Natural killer cell (primary cell): Measurements from ENCODE around the gene IPO4. TPM values are rescaled to one million over a fixed set of nuclear protein-coding genes. Genes with fewer than 3 reads are reported as not detected.
A peak's percentile ranks its signal among the peaks of the same experiment; 100 is the strongest.

Experiments used
- ATAC-seq, 3 donors: fragments of 150-1000 bp in 2 of 3; fragments of 200-7000 bp in 1 of 3; cut with Tn5 transposase; 1 replicate in 1 of 3; 2 replicates in 2 of 3; pipeline ENCODE4 v1.10.0; 2021; ENCODE audit warnings: mild to moderate bottlenecking in 2 of 3, moderate library complexity in 2 of 3
- DNase-seq, 2 donors: peaks; one replicate each; pipeline versions ENCODE4 v3.0.0 to v3.0.0-alpha.2; 2013 to 2021; ENCODE audit warnings: mixed read lengths in 1 of 2
- H3K27ac ChIP-seq: one replicate; pipeline ENCODE4 v1.5.1; 2013; ENCODE audit warnings: mild to moderate bottlenecking, low read length
- H3K27me3 ChIP-seq: one replicate; pipeline ENCODE4 v1.6.1; 2013; ENCODE audit warnings: low read length; ENCODE audit not compliant: control insufficient read depth, insufficient read depth
- H3K36me3 ChIP-seq: one replicate; pipeline ENCODE4 v1.6.1; 2013; ENCODE audit warnings: low read length; ENCODE audit not compliant: control insufficient read depth, insufficient read depth
- H3K4me1 ChIP-seq: one replicate; pipeline ENCODE4 v1.6.1; 2013; ENCODE audit warnings: low read length; ENCODE audit not compliant: control insufficient read depth, insufficient read depth
- H3K4me3 ChIP-seq: one replicate; pipeline ENCODE4 v1.5.1; 2013; ENCODE audit warnings: low read length
- H3K9me3 ChIP-seq: one replicate; pipeline ENCODE4 v1.6.1; 2013; ENCODE audit warnings: low read length; ENCODE audit not compliant: control insufficient read depth, insufficient read depth
- H3K27ac Mint-ChIP-seq, 2 donors: one replicate each; pipeline ENCODE4 v1.8.0; 2022; ENCODE audit warnings: mild to moderate bottlenecking in 2 of 2, mixed read lengths in 2 of 2, moderate library complexity in 1 of 2
- H3K27me3 Mint-ChIP-seq, 2 donors: one replicate each; pipeline ENCODE4 v1.8.0; 2022; ENCODE audit warnings: low read depth in 2 of 2, mixed read lengths in 2 of 2
- H3K36me3 Mint-ChIP-seq: one replicate; pipeline ENCODE4 v1.8.0; 2022; ENCODE audit warnings: mixed read lengths
- H3K4me1 Mint-ChIP-seq, 2 donors: one replicate each; pipeline ENCODE4 v1.8.0; 2022; ENCODE audit warnings: mixed read lengths in 2 of 2
- H3K4me3 Mint-ChIP-seq: one replicate; pipeline ENCODE4 v1.8.0; 2022; ENCODE audit warnings: mild to moderate bottlenecking, moderate library complexity, mixed read lengths
- H3K9me3 Mint-ChIP-seq, 2 donors: one replicate each; pipeline ENCODE4 v1.8.0; 2022; ENCODE audit warnings: mixed read lengths in 2 of 2
- WGBS: methylation state at CpG from one replicate; pipeline ENCODE4 v1.1.7; 2013; ENCODE audit warnings: missing lambda C conversion rate; ENCODE audit not compliant: insufficient coverage; 5-methylcytosine and 5-hydroxymethylcytosine counted together
- intact Hi-C: fragments of 100-400 bp; cut with micrococcal nuclease; formaldehyde crosslinking; loops from one replicate; pipeline ENCODE4 v1.14.2; 2022
- total RNA-seq, 4 donors: library from RNA; stranded (reverse); fragments of 120-200 nt in 1 of 4; gene quantifications; one replicate each; pipeline versions ENCODE4 v1.2.3 to v1.2.4, GENCODE V29; 2013 to 2022
- TF ChIP-seq, protein P1 (sequence below): fragments of 200-600 bp; IDR thresholded peaks from one replicate; pipeline ENCODE4 v1.8.0; 2022; ENCODE audit warnings: antibody characterized with exemption

The IPO4 gene
- total RNA-seq, 3 donors from 2014 or later (not counting 1 experiment from before 2014, with no cell fraction given) = 46.2 to 61.5 (median 51.9) TPM

DNA sequence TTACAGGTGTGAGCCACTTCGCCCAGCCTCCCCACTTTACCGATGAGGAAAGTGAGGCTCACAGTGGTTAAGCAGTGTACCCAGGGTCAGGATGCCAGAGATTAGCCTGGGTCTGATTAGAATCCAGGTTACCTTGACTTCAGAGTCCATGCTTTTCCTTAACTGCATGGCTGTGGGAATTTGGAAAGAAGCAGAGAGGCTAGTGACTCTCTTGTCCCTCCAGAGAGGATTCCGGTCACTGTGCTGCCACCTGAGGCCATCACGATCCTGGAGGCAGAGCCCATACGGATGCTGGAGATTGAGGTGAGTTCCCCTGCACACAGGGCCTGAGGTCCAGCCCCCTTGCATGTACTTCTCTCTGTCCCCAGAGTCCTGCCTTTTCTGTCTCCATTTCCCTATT, 12.0 kb downstream of the IPO4 start:
- Mint-ChIP-seq H3K36me3 (peaks cover 6% of the 10 kb centered on the region), H3K27ac (no peak overlapping the region)

DNA sequence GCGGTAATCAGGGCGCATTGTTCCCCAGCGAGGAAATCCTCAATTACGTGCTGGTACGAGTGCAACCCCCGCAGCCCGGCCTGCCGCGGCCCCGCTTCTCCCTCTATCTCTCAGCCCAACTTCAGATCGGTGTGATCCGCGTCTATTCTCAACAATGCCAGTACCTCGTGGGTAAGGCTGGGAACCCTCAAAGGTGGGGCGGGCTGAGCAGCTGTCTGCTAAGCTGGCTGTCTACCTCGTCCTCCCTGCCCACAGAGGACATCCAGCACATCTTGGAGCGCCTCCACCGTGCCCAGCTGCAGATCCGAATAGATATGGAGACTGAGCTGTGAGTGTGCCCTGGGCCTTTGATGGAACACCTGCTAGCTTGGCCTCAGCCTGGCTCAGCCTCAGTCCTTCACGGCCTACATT, 15.7 kb downstream of the IPO4 start:
- DNase-seq (peak in 1 of 2 donors; percentile 33), ATAC-seq (no peak)
- Mint-ChIP-seq H3K4me1 (peaks cover 5 to 27% of the 10 kb centered on the region in 2 donors), H3K4me3 (peak overlapping the region; percentile 35), H3K36me3 (no peaks in the 10 kb centered on the region), H3K27ac (peak overlapping the region; percentile 56 to 58), H3K9me3 (no peaks in the 10 kb centered on the region), H3K27me3 (no peaks in the 10 kb centered on the region)
- TF ChIP-seq, protein P1, sequence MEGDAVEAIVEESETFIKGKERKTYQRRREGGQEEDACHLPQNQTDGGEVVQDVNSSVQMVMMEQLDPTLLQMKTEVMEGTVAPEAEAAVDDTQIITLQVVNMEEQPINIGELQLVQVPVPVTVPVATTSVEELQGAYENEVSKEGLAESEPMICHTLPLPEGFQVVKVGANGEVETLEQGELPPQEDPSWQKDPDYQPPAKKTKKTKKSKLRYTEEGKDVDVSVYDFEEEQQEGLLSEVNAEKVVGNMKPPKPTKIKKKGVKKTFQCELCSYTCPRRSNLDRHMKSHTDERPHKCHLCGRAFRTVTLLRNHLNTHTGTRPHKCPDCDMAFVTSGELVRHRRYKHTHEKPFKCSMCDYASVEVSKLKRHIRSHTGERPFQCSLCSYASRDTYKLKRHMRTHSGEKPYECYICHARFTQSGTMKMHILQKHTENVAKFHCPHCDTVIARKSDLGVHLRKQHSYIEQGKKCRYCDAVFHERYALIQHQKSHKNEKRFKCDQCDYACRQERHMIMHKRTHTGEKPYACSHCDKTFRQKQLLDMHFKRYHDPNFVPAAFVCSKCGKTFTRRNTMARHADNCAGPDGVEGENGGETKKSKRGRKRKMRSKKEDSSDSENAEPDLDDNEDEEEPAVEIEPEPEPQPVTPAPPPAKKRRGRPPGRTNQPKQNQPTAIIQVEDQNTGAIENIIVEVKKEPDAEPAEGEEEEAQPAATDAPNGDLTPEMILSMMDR = no peak
- 86% methylated on average over 20 of the region's 20 CpGs for WGBS
- Histone ChIP-seq H3K4me3 (no peak overlapping the region), H3K4me1 (peaks cover 26% of the 10 kb centered on the region), H3K36me3 (peaks cover 22% of the 10 kb centered on the region), H3K27ac (no peak overlapping the region), H3K9me3 (no peaks in the 10 kb centered on the region), H3K27me3 (no peaks in the 10 kb centered on the region)
- intact Hi-C loops = no loop called here

More for the DNA sequence above, 12.0 kb downstream of the IPO4 start:
- TF ChIP-seq, protein P1 = no peak
- H3K4me1 Mint-ChIP-seq = peaks cover 1 to 16% of the 10 kb centered on the region in 2 donors
- no peak for ATAC-seq
- Histone ChIP-seq H3K27me3 (no peaks in the 10 kb centered on the region), H3K4me1 (peaks cover 16% of the 10 kb centered on the region), H3K36me3 (peaks cover 41% of the 10 kb centered on the region), H3K4me3 (no peak overlapping the region), H3K27ac (no peak overlapping the region), H3K9me3 (no peaks in the 10 kb centered on the region)
- intact Hi-C loops = no loop called here
- H3K4me3 Mint-ChIP-seq = no peak overlapping the region
- H3K27me3 Mint-ChIP-seq = no peaks in the 10 kb centered on the region
- H3K9me3 Mint-ChIP-seq = no peaks in the 10 kb centered on the region
- no peak for DNase-seq
- WGBS = 98% methylated on average over 5 of the region's 5 CpGs

DNA sequence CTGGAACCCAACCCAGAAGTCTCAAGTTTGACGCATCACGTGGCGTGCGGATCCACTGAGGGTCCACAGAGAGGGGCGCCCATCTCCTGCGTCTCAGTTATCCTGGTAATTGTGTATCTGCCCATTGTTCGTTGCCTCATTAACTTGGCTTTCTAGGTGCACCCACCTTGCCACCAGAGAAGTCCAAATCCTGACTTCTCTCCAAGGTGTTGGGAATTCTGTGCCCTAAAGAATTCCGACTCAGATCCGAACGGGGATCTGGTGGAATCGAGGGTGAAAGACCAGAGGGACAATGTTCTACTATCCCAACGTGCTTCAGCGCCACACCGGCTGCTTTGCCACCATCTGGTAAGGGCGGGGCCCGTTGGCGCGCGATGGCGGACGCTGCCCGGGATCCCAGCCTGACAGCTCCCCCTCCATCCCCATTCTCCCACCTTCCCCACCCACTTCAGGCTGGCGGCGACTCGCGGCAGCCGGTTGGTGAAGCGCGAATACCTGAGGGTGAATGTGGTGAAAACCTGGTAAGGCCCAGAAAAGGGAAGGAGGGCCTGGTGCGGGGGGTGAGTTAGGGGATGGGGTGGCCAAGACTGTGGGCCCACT, 16.3 kb downstream of the IPO4 start:
- Mint-ChIP-seq H3K9me3 (no peaks in the 10 kb centered on the region), H3K27ac (peak overlapping the region; percentile 77 to 89), H3K36me3 (no peaks in the 10 kb centered on the region), H3K4me3 (peak overlapping the region; percentile 92), H3K27me3 (no peaks in the 10 kb centered on the region), H3K4me1 (peaks cover 5 to 31% of the 10 kb centered on the region in 2 donors)
- TF ChIP-seq, protein P1 = no peak
- H3K27ac ChIP-seq = peak overlapping the region; percentile 22
- WGBS = 34% methylated on average over 30 of the region's 30 CpGs
- peaks cover 24% of the 10 kb centered on the region for H3K36me3 ChIP-seq
- no peak for ATAC-seq
- H3K4me3 ChIP-seq = peak overlapping the region; percentile 34
- peaks cover 26% of the 10 kb centered on the region for H3K4me1 ChIP-seq
- intact Hi-C loops = no loop called here
- DNase-seq = no peak
- H3K9me3 ChIP-seq = no peaks in the 10 kb centered on the region
- H3K27me3 ChIP-seq = no peaks in the 10 kb centered on the region
